H1 (cell line): ENCODE measurements around the gene MLC1. TPM values are rescaled to one million over a fixed set of nuclear protein-coding genes. Genes with fewer than 3 reads are reported as not detected.
A peak's percentile ranks its signal among the peaks of the same experiment; 100 is the strongest.

Source experiments
- CREB1 ChIP-seq: IDR thresholded peaks from 2 replicates; pipeline ENCODE4 v1.6.1; 2012; ENCODE audit warnings: inconsistent platforms
- NRF1 ChIP-seq: IDR thresholded peaks from 2 replicates; pipeline ENCODE4 v1.6.1; 2011; ENCODE audit warnings: mild to moderate bottlenecking, low read depth, low read length, improper control_type of control experiment
- RAD21 ChIP-seq, 2 experiments: IDR thresholded peaks in 1 of 2; conservative IDR thresholded peaks in 1 of 2; 2 replicates each; pipeline ENCODE4 v1.6.1; 2011; ENCODE audit warnings: low read depth in 2 of 2, low read length in 2 of 2, improper control_type of control experiment in 1 of 2, inconsistent platforms in 1 of 2, mild to moderate bottlenecking in 1 of 2, moderate library complexity in 1 of 2
- TBP ChIP-seq: IDR thresholded peaks from 2 replicates; pipeline ENCODE4 v1.6.1; 2011; ENCODE audit warnings: low read depth, low read length, improper control_type of control experiment
- YY1 ChIP-seq: IDR thresholded peaks from 2 replicates; pipeline ENCODE4 v1.6.1; 2011; ENCODE audit warnings: low read depth, mild to moderate bottlenecking, low read length
- polyA plus RNA-seq, 7 experiments: library from polyadenylated mRNA; depleted of rRNA in 3 of 7; stranded (reverse) in 5 of 7; unstranded in 2 of 7; fragments of >200 nt in 5 of 7; fragments of 200-250 nt in 2 of 7; gene quantifications; 1 replicate in 5 of 7; 2 replicates in 1 of 7; 4 replicates in 1 of 7; pipeline versions ENCODE4 v1.2.1 to v1.2.3, GENCODE V29; 2011 to 2013; ENCODE audit warnings: missing spikeins in 2 of 7, mixed read lengths in 2 of 7
- total RNA-seq: library from RNA; stranded (reverse); fragmentation: NEBNext Ultra II Directional; extraction: Animal tissue kit (Norgen Biotek cat#: 25700); gene quantifications from 2 replicates; pipeline ENCODE4 v1.2.1, GENCODE V29; 2021
- TF ChIP-seq, protein P1 (sequence below): IDR thresholded peaks from 2 replicates; pipeline ENCODE4 v1.6.1; 2012; ENCODE audit warnings: inconsistent platforms
- TF ChIP-seq, protein P2 (sequence below): IDR thresholded peaks from 2 replicates; pipeline ENCODE4 v1.6.1; 2012; ENCODE audit warnings: inconsistent platforms

The MLC1 gene
- total and polyA plus RNA-seq, 2 of the 8 experiments (the other 6 are each of a cell fraction or from before 2014, with no cell fraction given), result 0.20 TPM; not detected in 1

DNA sequence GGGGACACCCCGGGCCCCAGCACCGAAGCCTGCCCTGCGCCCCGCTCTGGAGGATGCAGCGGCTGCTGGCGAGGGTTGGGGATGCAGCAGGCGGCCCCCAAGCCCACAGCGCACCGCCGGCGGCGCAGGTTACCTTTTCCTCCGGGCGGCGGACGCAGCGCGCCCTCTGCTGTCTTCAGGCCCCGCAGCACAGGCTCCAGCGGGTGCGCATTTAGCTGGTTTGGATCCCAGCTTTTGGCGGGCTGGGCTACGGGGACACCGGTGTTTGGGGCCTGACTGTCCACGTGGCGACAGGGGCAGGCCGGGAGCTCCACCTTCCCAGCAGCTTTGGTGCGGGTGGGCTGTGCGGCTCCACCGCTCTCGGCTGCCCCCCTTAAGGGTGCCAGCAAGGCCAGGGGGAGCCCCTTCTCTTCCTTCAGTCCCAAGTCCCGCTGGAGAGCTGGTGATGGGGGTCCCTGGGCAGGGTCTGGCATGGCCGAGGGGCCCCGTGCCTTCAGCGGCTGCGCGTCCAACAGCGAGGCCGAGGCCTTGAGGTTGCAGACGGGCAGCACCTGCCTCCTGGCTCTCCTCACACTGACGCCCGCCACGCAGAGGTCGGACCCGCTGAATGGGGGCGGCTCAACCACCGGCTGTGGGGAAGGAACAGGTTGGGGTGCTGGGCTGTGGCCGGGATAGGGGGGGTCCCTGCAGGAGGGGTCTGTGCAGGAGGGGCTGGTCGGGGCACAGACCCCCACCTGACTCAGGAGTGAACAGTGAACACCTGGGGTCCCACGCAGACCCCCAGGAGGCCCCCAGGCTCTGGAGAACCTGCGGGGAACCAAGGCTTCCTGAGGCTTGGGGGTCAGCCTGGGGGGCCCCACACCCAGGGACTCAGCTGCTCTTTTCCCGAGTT lies 54.7 kb downstream of the MLC1 start (continued):
- TF ChIP-seq CREB1, result no peak
- TF ChIP-seq NRF1, result peak; percentile 43; the same call in 1 of the 2 replicates
- TF ChIP-seq TBP, result peak; percentile 14; the same call in 1 of the 2 replicates
- TF ChIP-seq, protein P1, sequence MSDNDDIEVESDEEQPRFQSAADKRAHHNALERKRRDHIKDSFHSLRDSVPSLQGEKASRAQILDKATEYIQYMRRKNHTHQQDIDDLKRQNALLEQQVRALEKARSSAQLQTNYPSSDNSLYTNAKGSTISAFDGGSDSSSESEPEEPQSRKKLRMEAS, result peak; percentile 98
- peak; percentile 40; the same call in 1 of the 2 replicates for TF ChIP-seq YY1
- peak; percentile 96 to 97 for TF ChIP-seq RAD21 (IDR thresholded peaks at IDR 0.05 in 1 of 2, conservative IDR thresholded peaks at IDR 0.05 in 1 of 2; ENCODE audit: low read depth in 2 of 2, low read length in 2 of 2)
- TF ChIP-seq, protein P2, sequence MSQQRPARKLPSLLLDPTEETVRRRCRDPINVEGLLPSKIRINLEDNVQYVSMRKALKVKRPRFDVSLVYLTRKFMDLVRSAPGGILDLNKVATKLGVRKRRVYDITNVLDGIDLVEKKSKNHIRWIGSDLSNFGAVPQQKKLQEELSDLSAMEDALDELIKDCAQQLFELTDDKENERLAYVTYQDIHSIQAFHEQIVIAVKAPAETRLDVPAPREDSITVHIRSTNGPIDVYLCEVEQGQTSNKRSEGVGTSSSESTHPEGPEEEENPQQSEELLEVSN, result peak; percentile 99
